AG04450 (cell line): ENCODE data around the gene CEBPB. TPM values are rescaled to one million over a fixed set of nuclear protein-coding genes. Genes with fewer than 3 reads are reported as not detected.

Experiments
- CTCF ChIA-PET: fragments of 300-600, 350-600 bp; formaldehyde crosslinking; extraction: SDS; loops from one replicate; lab custom pipeline; 2022; ENCODE audit warnings: antibody characterized with exemption, inconsistent platforms; lab: Charles Lee
- POLR2A ChIA-PET: fragments of 350-600 bp; formaldehyde crosslinking; extraction: SDS; loops from one replicate; lab custom pipeline; 2021; ENCODE audit warnings: antibody characterized with exemption, inconsistent platforms; lab: Yijun Ruan, JAX
- DNase-seq: peaks from one replicate; pipeline ENCODE4 v3.0.0-alpha.2; 2011; ENCODE audit warnings: low read depth, low spot score
- H3K27ac ChIP-seq: one replicate; pipeline ENCODE4 v1.5.1; 2012; ENCODE audit warnings: low read depth, low read length, control low read depth
- H3K27me3 ChIP-seq: one replicate; pipeline ENCODE4 v1.6.0; 2012; ENCODE audit warnings: low read length; ENCODE audit not compliant: control insufficient read depth, insufficient read depth
- H3K4me3 ChIP-seq: 2 replicates; pipeline ENCODE4 v1.5.1; 2011; ENCODE audit warnings: mild to moderate bottlenecking, low read depth, low read length, control low read depth
- H3K9me3 ChIP-seq: 2 replicates; pipeline ENCODE4 v1.5.1; 2012; ENCODE audit warnings: low read length; ENCODE audit not compliant: control insufficient read depth, insufficient read depth
- polyA plus RNA-seq: library from polyadenylated mRNA; depleted of rRNA; stranded (reverse); fragments of >200 nt; gene quantifications from 2 replicates; pipeline ENCODE4 v1.2.3, GENCODE V29; 2011
- TF ChIP-seq, protein P1 (sequence below): IDR thresholded peaks from 2 replicates; pipeline ENCODE4 v1.5.1; 2011; ENCODE audit warnings: low read depth, low read length, control low read depth, inconsistent platforms

CEBPB gene
- polyA plus RNA-seq, 1 experiment: 19.1 TPM

DNA sequence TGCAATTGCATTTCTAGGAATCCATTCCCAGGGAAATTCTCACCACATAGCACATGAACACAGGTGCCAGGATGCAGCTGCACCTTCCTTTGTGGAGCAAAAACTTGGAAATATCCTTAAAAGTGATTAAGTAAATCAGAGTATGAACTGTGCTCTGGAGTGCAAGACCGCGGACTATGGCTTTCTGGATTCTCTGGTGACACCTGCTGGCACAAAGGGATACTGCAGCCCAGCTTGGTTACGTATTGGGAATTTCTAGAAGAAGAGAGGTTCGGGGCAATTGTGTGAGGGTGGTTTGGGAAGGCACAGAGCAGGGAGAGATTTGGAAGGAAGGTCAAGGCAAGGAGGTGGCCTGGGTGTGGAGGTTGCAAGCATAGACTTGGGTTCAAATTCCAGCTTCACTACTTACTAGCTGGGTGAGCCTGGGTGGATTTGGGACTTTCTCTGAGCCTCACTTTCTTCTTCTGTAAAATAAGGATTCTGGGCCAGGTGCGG lies 21.3 kb upstream of the CEBPB start:
- no peaks in the 10 kb centered on the region for H3K9me3 ChIP-seq
- TF ChIP-seq, protein P1, sequence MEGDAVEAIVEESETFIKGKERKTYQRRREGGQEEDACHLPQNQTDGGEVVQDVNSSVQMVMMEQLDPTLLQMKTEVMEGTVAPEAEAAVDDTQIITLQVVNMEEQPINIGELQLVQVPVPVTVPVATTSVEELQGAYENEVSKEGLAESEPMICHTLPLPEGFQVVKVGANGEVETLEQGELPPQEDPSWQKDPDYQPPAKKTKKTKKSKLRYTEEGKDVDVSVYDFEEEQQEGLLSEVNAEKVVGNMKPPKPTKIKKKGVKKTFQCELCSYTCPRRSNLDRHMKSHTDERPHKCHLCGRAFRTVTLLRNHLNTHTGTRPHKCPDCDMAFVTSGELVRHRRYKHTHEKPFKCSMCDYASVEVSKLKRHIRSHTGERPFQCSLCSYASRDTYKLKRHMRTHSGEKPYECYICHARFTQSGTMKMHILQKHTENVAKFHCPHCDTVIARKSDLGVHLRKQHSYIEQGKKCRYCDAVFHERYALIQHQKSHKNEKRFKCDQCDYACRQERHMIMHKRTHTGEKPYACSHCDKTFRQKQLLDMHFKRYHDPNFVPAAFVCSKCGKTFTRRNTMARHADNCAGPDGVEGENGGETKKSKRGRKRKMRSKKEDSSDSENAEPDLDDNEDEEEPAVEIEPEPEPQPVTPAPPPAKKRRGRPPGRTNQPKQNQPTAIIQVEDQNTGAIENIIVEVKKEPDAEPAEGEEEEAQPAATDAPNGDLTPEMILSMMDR: peak; percentile 98
- DNase-seq: peak; percentile 50
- no peak overlapping the region for H3K27ac ChIP-seq
- CTCF ChIA-PET: interaction anchor here (0.5 to 6.3 kb wide), 26 partner anchors 9 to 385 kb away, joined by 3 to 63 read pairs (median 4); no protein-coding TSS in a partner anchor
- H3K27me3 ChIP-seq: no peaks in the 10 kb centered on the region
- no peak overlapping the region for H3K4me3 ChIP-seq
- POLR2A ChIA-PET: interaction anchor here (1.0 to 1.8 kb wide), 3 partner anchors 16 to 54 kb away, joined by 3 to 5 read pairs (median 4); partner anchors contain the start of gene PEDS1

DNA sequence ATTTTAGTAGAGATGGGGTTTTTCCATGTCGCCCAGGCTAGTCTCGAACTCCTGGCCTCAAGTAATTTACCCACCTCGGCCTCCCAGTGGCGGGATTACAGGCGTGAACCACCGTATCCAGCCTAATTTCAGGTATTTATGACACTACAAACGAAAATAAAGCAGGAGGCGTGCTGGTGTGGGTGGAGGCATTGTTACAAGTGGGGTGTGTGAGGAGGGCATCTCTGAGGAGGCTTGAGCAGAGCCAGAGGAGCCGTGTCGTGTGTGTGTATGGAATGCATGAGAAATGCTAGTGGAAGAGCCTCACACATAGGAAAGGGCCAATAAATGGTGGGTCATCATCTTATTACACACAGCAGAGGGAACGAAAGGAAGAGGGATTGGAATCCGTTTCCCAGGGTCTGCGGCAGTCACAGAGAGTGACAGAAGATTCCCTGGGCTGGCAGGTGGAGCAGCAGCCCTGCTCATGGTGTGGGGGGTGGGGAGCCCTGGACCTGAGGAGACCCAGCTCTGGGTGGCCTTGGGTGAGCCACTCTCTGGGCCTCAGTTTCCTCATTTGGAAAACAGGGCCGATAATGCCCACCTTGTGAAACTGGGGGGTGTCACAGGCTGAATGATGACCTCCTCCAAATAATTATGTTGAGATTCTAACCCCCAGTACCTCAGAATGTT lies 19.9 kb upstream of the CEBPB start:
- H3K27ac ChIP-seq: no peak overlapping the region
- TF ChIP-seq, protein P1: no peak
- no peaks in the 10 kb centered on the region for H3K27me3 ChIP-seq
- H3K9me3 ChIP-seq: no peaks in the 10 kb centered on the region
- CTCF ChIA-PET: interaction anchor here (0.7 to 6.3 kb wide), 6 partner anchors 18 to 192 kb away, joined by 3 to 63 read pairs (median 5); partner anchors contain the start of gene UBE2V1
- POLR2A ChIA-PET: no interaction called here
- DNase-seq: no peak
- H3K4me3 ChIP-seq: no peak overlapping the region

DNA sequence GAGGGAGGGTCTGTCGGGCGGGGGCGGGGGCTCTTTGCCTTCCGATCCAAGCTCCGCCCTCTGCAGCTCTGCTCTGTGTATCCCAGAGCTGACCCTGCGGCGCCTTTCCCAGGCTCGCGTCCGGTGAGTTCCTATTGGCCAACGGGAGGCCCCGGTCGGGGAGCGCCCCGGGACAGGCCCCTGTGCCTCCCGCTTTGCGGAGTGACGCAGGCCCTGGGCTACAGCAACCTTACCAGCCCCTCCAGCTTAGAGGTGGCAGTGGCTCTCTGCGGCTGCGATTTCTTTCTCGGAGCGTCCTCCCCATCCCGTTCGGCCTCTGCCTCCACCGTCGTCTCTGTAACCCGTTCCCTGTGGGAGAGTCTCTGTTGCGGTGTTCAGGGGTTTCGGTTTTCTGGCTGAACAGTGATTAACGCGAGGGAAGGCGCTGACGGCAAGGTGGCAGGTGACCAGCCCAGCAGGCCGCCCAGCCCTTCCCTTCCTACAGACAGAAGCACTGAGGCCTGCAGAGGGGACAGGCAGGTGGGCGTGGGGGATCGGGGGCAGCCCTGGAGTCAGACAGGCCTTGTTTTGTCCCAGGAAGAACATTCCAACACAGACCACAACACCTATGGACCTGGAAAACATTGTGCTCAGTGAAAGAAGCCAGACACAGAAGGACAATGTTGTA lies 18.1 kb upstream of the CEBPB start:
- peak overlapping the region; percentile 62 for H3K4me3 ChIP-seq

DNA sequence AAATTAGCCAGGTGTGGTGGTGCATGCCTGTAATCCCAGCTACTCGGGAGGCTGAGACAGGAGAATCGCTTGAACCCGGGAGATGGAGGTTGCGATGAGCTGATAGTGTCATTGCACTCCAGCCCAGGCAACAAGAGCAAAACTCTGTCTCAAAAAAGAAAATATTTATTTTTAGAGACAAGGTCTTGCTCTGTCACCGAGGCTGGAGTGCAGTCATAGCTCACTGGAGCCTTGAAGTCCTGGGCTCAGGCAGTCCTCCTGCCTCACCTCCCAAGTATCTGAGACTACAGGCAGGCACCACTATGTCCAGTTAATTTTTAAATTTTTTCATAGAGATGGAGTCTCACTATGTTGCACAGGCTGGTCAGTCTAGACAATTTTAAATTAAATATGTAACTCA lies 16.2 kb upstream of the CEBPB start:
- ChIA-PET POLR2A (no interaction called here), CTCF (interaction anchor here (1.0 kb wide), 1 partner anchor 89 kb away, joined by 3 read pairs; no protein-coding TSS in a partner anchor)
- Histone ChIP-seq H3K9me3 (no peaks in the 10 kb centered on the region), H3K4me3 (no peak overlapping the region), H3K27me3 (no peaks in the 10 kb centered on the region), H3K27ac (no peak overlapping the region)
- TF ChIP-seq, protein P1: no peak
- DNase-seq: no peak

More for the DNA sequence above, 18.1 kb upstream of the CEBPB start:
- TF ChIP-seq, protein P1: no peak
- CTCF ChIA-PET: interaction anchor here (0.6 to 6.3 kb wide), 5 partner anchors 10 to 194 kb away, joined by 5 to 63 read pairs (median 6); no protein-coding TSS in a partner anchor
- Histone ChIP-seq H3K27me3 (no peaks in the 10 kb centered on the region), H3K9me3 (no peaks in the 10 kb centered on the region), H3K27ac (peak overlapping the region; percentile 65)
- POLR2A ChIA-PET: interaction anchor here (0.6 to 1.2 kb wide), 4 partner anchors 8 to 52 kb away, joined by 3 to 9 read pairs (median 4); partner anchors contain the start of gene PEDS1
- no peak for DNase-seq
